Stimulated activated CD4-positive, alpha-beta T cell treated with anti-CD3 and anti-CD28 coated beads, Interleukin-1b, Interleukin-23, amount 100 ng/mL, for 24 hours (primary cell): ENCODE results near the gene C10orf67.
"Not testable (repeated sequence)": the region's sequence is repeated elsewhere in the genome, so short reads cannot be mapped to it uniquely, and the experiment has no call there.

Source experiments
- DNase-seq, 4 experiments: peaks; one replicate each; pipeline ENCODE4 v3.0.0-alpha.2; 2020; ENCODE audit warnings: low read depth in 4 of 4, low spot score in 1 of 4

The C10orf67 gene

GRCh38 chr10:23362879-23363792 is 18.5 kb upstream of the C10orf67 start:
- DNase-seq = peak in 1 of 4 experiments; percentile 30

GRCh38 chr10:23362069-23362830 is 17.7 kb upstream of the C10orf67 start:
- no peak for DNase-seq

- DNase-seq = no peak
These were observed 17.1 kb upstream of the C10orf67 start for GRCh38 chr10:23361665-23362064.

GRCh38 chr10:23359692-23360380 is 15.2 kb upstream of the C10orf67 start:
- DNase-seq = no peak

- no peak for DNase-seq
These were observed 13.8 kb upstream of the C10orf67 start for GRCh38 chr10:23358357-23358756.

GRCh38 chr10:23354630-23355279 is 10.2 kb upstream of the C10orf67 start:
- DNase-seq = no peak

GRCh38 chr10:23351926-23352519 is 7.4 kb upstream of the C10orf67 start:
- DNase-seq = no peak

- DNase-seq = not testable (repeated sequence)
These were observed 6.1 kb upstream of the C10orf67 start for GRCh38 chr10:23350706-23351105.

GRCh38 chr10:23345861-23346260 is 1.3 kb upstream of the C10orf67 start:
- DNase-seq = no peak

GRCh38 chr10:23343591-23344240 is 881 bp downstream of the C10orf67 start:
- DNase-seq = peak in 3 of 4 experiments; percentile 50 to 70 (median 51)

- DNase-seq = no peak
These were observed 2.2 kb downstream of the C10orf67 start for GRCh38 chr10:23342213-23342884.

GRCh38 chr10:23341004-23341403 is 3.6 kb downstream of the C10orf67 start:
- DNase-seq = no peak

GRCh38 chr10:23340354-23340753 is 4.2 kb downstream of the C10orf67 start:
- DNase-seq = no peak

- DNase-seq = no peak
These were observed 5.7 kb downstream of the C10orf67 start for GRCh38 chr10:23338886-23339285.

- DNase-seq = no peak
These were observed 6.3 kb downstream of the C10orf67 start for GRCh38 chr10:23338155-23338828.

- no peak for DNase-seq
These were observed 7.0 kb downstream of the C10orf67 start for GRCh38 chr10:23337616-23338015.

GRCh38 chr10:23331567-23332301 is 12.9 kb downstream of the C10orf67 start:
- no peak for DNase-seq

- no peak for DNase-seq
These were observed 13.6 kb downstream of the C10orf67 start for GRCh38 chr10:23330948-23331347.
